WERI-Rb-1 (cell line): ENCODE measurements around the gene ATP5MG.

ENCODE experiments used
- DNase-seq: peaks from one replicate; pipeline ENCODE4 v3.0.0-alpha.2; 2020
- H3K27ac ChIP-seq: fragments of 250-450 bp; sonication (Bioruptor Pico); 2 replicates; pipeline ENCODE4 v1.5.1; 2020; ENCODE audit warnings: mild to moderate bottlenecking, moderate library complexity
- H3K27me3 ChIP-seq: fragments of 250-450 bp; sonication (Bioruptor Pico); 2 replicates; pipeline ENCODE4 v1.5.1; 2021; ENCODE audit warnings: mild to moderate bottlenecking, low read depth, moderate library complexity; ENCODE audit not compliant: insufficient read depth, severe bottlenecking
- H3K36me3 ChIP-seq: fragments of 250-450 bp; sonication (Bioruptor Pico); 2 replicates; pipeline ENCODE4 v1.5.1; 2020; ENCODE audit warnings: mild to moderate bottlenecking, moderate library complexity
- H3K4me3 ChIP-seq: 2 replicates; pipeline ENCODE4 v1.5.1; 2011; ENCODE audit warnings: low read depth, mild to moderate bottlenecking, control low read depth, low read length
- H3K9me3 ChIP-seq: fragments of 250-450 bp; sonication (Bioruptor Pico); 2 replicates; pipeline ENCODE4 v1.5.1; 2021; ENCODE audit warnings: mild to moderate bottlenecking, moderate library complexity; ENCODE audit not compliant: severe bottlenecking
- CTCF ChIP-seq: IDR thresholded peaks from 2 replicates; pipeline ENCODE4 v1.5.1; 2011; ENCODE audit warnings: low read depth, mild to moderate bottlenecking, control low read depth, inconsistent platforms, low read length

ATP5MG gene

GRCh38 chr11:118427707-118428106 is 26.3 kb downstream of the ATP5MG start:
- Histone ChIP-seq H3K36me3 (no peaks in the 10 kb centered on the region), H3K9me3 (no peaks in the 10 kb centered on the region), H3K27ac (no peak overlapping the region), H3K4me3 (no peak overlapping the region), H3K27me3 (no peaks in the 10 kb centered on the region)
- DNase-seq: no peak
- TF ChIP-seq CTCF: no peak

- peak; percentile 26; the same call in 1 of the 2 replicates for TF ChIP-seq CTCF
- Histone ChIP-seq H3K9me3 (no peaks in the 10 kb centered on the region), H3K36me3 (no peaks in the 10 kb centered on the region), H3K4me3 (no peak overlapping the region), H3K27ac (no peak overlapping the region), H3K27me3 (no peaks in the 10 kb centered on the region)
- no peak for DNase-seq
Measured at GRCh38 chr11:118430956-118431355, 29.6 kb downstream of the ATP5MG start.

- Histone ChIP-seq H3K4me3 (peak overlapping the region; percentile 58), H3K9me3 (no peaks in the 10 kb centered on the region), H3K27me3 (no peaks in the 10 kb centered on the region), H3K36me3 (peaks cover 7% of the 10 kb centered on the region), H3K27ac (peak overlapping the region; percentile 95)
- no peak for TF ChIP-seq CTCF
- DNase-seq: no peak
Measured at GRCh38 chr11:118434123-118434552, 32.7 kb downstream of the ATP5MG start.

GRCh38 chr11:118434553-118435289 is 33.3 kb downstream of the ATP5MG start:
- peak overlapping the region; percentile 95 for H3K27ac ChIP-seq
- DNase-seq: peak; percentile 64

GRCh38 chr11:118435290-118435892 is 34.0 kb downstream of the ATP5MG start:
- DNase-seq: peak; percentile 97
- H3K27me3 ChIP-seq: no peaks in the 10 kb centered on the region
- no peaks in the 10 kb centered on the region for H3K9me3 ChIP-seq
- H3K4me3 ChIP-seq: peak overlapping the region; percentile 58
- TF ChIP-seq CTCF: no peak
- H3K27ac ChIP-seq: peak overlapping the region; percentile 95
- peaks cover 19% of the 10 kb centered on the region for H3K36me3 ChIP-seq

More at GRCh38 chr11:118434553-118435289, 33.3 kb downstream of the ATP5MG start:
- Histone ChIP-seq H3K9me3 (no peaks in the 10 kb centered on the region), H3K36me3 (peaks cover 12% of the 10 kb centered on the region), H3K27me3 (no peaks in the 10 kb centered on the region), H3K4me3 (peak overlapping the region; percentile 58)
- TF ChIP-seq CTCF: no peak
